ENCODE results near the gene ZNF480.
"Not testable (repeated sequence)": the region's sequence is repeated elsewhere in the genome, so short reads cannot be mapped to it uniquely, and the experiment has no call there.

DNA sequence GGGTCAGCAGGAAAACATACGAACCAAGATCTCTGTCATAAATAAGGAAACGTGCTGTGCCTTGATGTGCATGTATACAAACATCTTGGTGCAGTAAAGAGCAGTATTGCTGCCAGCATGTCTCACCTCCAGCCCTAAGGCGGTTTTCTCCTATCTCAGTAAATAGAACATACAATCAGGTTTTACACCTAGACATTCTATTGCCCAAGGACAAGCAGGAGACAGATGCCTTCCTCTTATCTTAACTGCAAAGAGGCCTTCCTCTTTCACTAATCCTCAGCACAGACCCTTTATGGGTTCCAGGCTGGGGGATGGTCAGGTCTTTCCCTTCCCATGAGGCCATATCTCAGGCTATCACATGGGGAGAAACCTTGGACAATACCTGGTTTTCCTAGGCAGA is 42.1 kb downstream of the ZNF480 start:
- not testable (repeated sequence) for TF ChIP-seq POLR2AphosphoS5, POLR2A, EP300 (IDR thresholded peaks at IDR 0.05)
- TF ChIP-seq, protein P1, sequence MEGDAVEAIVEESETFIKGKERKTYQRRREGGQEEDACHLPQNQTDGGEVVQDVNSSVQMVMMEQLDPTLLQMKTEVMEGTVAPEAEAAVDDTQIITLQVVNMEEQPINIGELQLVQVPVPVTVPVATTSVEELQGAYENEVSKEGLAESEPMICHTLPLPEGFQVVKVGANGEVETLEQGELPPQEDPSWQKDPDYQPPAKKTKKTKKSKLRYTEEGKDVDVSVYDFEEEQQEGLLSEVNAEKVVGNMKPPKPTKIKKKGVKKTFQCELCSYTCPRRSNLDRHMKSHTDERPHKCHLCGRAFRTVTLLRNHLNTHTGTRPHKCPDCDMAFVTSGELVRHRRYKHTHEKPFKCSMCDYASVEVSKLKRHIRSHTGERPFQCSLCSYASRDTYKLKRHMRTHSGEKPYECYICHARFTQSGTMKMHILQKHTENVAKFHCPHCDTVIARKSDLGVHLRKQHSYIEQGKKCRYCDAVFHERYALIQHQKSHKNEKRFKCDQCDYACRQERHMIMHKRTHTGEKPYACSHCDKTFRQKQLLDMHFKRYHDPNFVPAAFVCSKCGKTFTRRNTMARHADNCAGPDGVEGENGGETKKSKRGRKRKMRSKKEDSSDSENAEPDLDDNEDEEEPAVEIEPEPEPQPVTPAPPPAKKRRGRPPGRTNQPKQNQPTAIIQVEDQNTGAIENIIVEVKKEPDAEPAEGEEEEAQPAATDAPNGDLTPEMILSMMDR (IDR thresholded peaks at IDR 0.05): not testable (repeated sequence)

All from stomach (tissue), 4 donors.